Neural cell (in vitro differentiated cells): ENCODE results near the gene SLC27A2. TPM values are rescaled to one million over a fixed set of nuclear protein-coding genes. Genes with fewer than 3 reads are reported as not detected.

Experiments used
- H2AFZ ChIP-seq: fragments of 200-600, 300-800 bp; sonication (generic), shearing (Covaris generic); 2 replicates; pipeline ENCODE4 v1.6.0; 2014; ENCODE audit warnings: low read depth, mild to moderate bottlenecking, antibody characterized with exemption, low read length, moderate library complexity
- H3F3A ChIP-seq: fragments of 200-600 bp; shearing (Covaris generic); 2 replicates; pipeline ENCODE4 v1.6.1; 2016; ENCODE audit warnings: mild to moderate bottlenecking, moderate library complexity, mixed read lengths, antibody characterized with exemption, low read length; ENCODE audit not compliant: insufficient read depth, poor library complexity, severe bottlenecking
- H3K27ac ChIP-seq: fragments of 200-600, 300-800 bp; sonication (generic), shearing (Covaris generic); 2 replicates; pipeline ENCODE4 v1.5.1; 2014; ENCODE audit warnings: mild to moderate bottlenecking, low read length, moderate library complexity
- H3K27me3 ChIP-seq: fragments of 300-800, 200-600 bp; sonication (generic), shearing (Covaris generic); 2 replicates; pipeline ENCODE4 v1.6.0; 2014; ENCODE audit warnings: mild to moderate bottlenecking, low read depth, low read length, moderate library complexity; ENCODE audit not compliant: insufficient read depth
- H3K36me3 ChIP-seq: fragments of 300-800, 200-600 bp; sonication (generic), shearing (Covaris generic); 2 replicates; pipeline ENCODE4 v1.5.1; 2014; ENCODE audit warnings: mild to moderate bottlenecking, antibody characterized with exemption, low read length, moderate library complexity; ENCODE audit not compliant: insufficient read depth
- H3K4me2 ChIP-seq: fragments of 300-800, 200-600 bp; sonication (generic), shearing (Covaris generic); 2 replicates; pipeline ENCODE4 v1.6.0; 2014; ENCODE audit warnings: mild to moderate bottlenecking, low read length
- H3K4me3 ChIP-seq: fragments of 300-800, 200-600 bp; sonication (generic), shearing (Covaris generic); 2 replicates; pipeline ENCODE4 v1.5.1; 2014; ENCODE audit warnings: mild to moderate bottlenecking, low read length, moderate library complexity
- H3K79me2 ChIP-seq: fragments of 200-600 bp; shearing (Covaris generic); replicated peaks from 2 replicates; pipeline ENCODE4 v1.6.0; 2014; ENCODE audit warnings: mild to moderate bottlenecking, low read length, moderate library complexity; ENCODE audit not compliant: insufficient read depth
- H3K9ac ChIP-seq: fragments of 300-800, 200-600 bp; sonication (generic), shearing (Covaris generic); 2 replicates; pipeline ENCODE4 v1.6.1; 2016; ENCODE audit warnings: mild to moderate bottlenecking, low read length, mixed read lengths
- H3K9me2 ChIP-seq: fragments of 200-600 bp; shearing (Covaris generic); 2 replicates; pipeline ENCODE4 v1.6.1; 2016; ENCODE audit warnings: mild to moderate bottlenecking, low read length, mixed read lengths; ENCODE audit not compliant: insufficient read depth
- H3K9me3 ChIP-seq: fragments of 200-600, 300-800 bp; sonication (generic), shearing (Covaris generic); 2 replicates; pipeline ENCODE4 v1.6.1; 2016; ENCODE audit warnings: mild to moderate bottlenecking, mixed run types, low read length, moderate library complexity, mixed read lengths
- H4K20me1 ChIP-seq: fragments of 200-600 bp; shearing (Covaris generic); 2 replicates; pipeline ENCODE4 v1.6.1; 2016; ENCODE audit warnings: mild to moderate bottlenecking, mixed run types; ENCODE audit not compliant: insufficient read depth
- CTCF ChIP-seq: fragments of 450-650 bp; IDR thresholded peaks from 2 replicates; pipeline ENCODE4 v1.5.1; 2014; ENCODE audit warnings: antibody characterized with exemption, mild to moderate bottlenecking, moderate library complexity; ENCODE audit not compliant: poor library complexity, severe bottlenecking
- EP300 ChIP-seq: fragments of 450-650 bp; conservative IDR thresholded peaks from 2 replicates; pipeline ENCODE4 v1.6.1; 2014; ENCODE audit warnings: antibody characterized with exemption, mild to moderate bottlenecking, moderate library complexity; ENCODE audit not compliant: poor library complexity, severe bottlenecking
- EZH2 ChIP-seq: fragments of 200-600, 300-800 bp; shearing (Covaris generic), sonication (generic); IDR thresholded peaks from 2 replicates; pipeline ENCODE4 v1.6.1; 2014; ENCODE audit warnings: antibody characterized with exemption, low read length, borderline replicate concordance, mild to moderate bottlenecking; ENCODE audit not compliant: insufficient read depth, poor library complexity, severe bottlenecking
- MXI1 ChIP-seq: fragments of 450-650 bp; conservative IDR thresholded peaks from 2 replicates; pipeline ENCODE4 v1.6.1; 2014; ENCODE audit warnings: antibody characterized with exemption, mild to moderate bottlenecking; ENCODE audit not compliant: poor library complexity, severe bottlenecking
- POLR2AphosphoS5 ChIP-seq: IDR thresholded peaks from 2 replicates; pipeline ENCODE4 v1.6.1; 2012
- RAD21 ChIP-seq: fragments of 450-650 bp; conservative IDR thresholded peaks from 2 replicates; pipeline ENCODE4 v1.6.1; 2014; ENCODE audit warnings: antibody characterized with exemption, mild to moderate bottlenecking, moderate library complexity
- REST ChIP-seq: IDR thresholded peaks from 2 replicates; pipeline ENCODE4 v1.6.1; 2012; ENCODE audit warnings: borderline replicate concordance
- SMC3 ChIP-seq: fragments of 450-650 bp; conservative IDR thresholded peaks from 2 replicates; pipeline ENCODE4 v1.6.1; 2014; ENCODE audit warnings: antibody characterized with exemption, mild to moderate bottlenecking, moderate library complexity; ENCODE audit not compliant: poor library complexity
- TAF1 ChIP-seq: IDR thresholded peaks from 2 replicates; pipeline ENCODE4 v1.6.1; 2012; ENCODE audit warnings: low read depth
- polyA plus RNA-seq: library from polyadenylated mRNA; depleted of rRNA; stranded (reverse); fragments of >200 nt; gene quantifications from 2 replicates; pipeline ENCODE4 v1.2.3, GENCODE V29; 2014

The SLC27A2 gene
- polyA plus RNA-seq, 1 donor from 2014 or later = 3.5 TPM

GRCh38 chr15:50176869-50177268 is 5.1 kb upstream of the SLC27A2 start:
- no peak overlapping the region for H3K27ac ChIP-seq
- H3F3A ChIP-seq = no peaks in the 10 kb centered on the region
- no peaks in the 10 kb centered on the region for H4K20me1 ChIP-seq
- H3K79me2 ChIP-seq = no peaks in the 10 kb centered on the region
- no peak overlapping the region for H3K4me2 ChIP-seq
- H2AFZ ChIP-seq = no peak overlapping the region
- no peaks in the 10 kb centered on the region for H3K36me3 ChIP-seq
- H3K9me3 ChIP-seq = peaks cover 3% of the 10 kb centered on the region
- H3K9ac ChIP-seq = no peak overlapping the region
- no peak overlapping the region for H3K4me3 ChIP-seq
- no peaks in the 10 kb centered on the region for H3K9me2 ChIP-seq
- peaks cover 21% of the 10 kb centered on the region for H3K27me3 ChIP-seq
- no peak for TF ChIP-seq MXI1

GRCh38 chr15:50180091-50180490 is 1.9 kb upstream of the SLC27A2 start:
- Histone ChIP-seq H3K9me2 (no peaks in the 10 kb centered on the region), H3K36me3 (no peaks in the 10 kb centered on the region), H3K9ac (no peak overlapping the region), H4K20me1 (no peaks in the 10 kb centered on the region), H3K27me3 (peaks cover 45% of the 10 kb centered on the region), H3K4me2 (no peak overlapping the region), H3K27ac (no peak overlapping the region), H3K4me3 (no peak overlapping the region), H3K79me2 (no peaks in the 10 kb centered on the region), H2AFZ (no peak overlapping the region), H3K9me3 (peaks cover 2% of the 10 kb centered on the region), H3F3A (no peaks in the 10 kb centered on the region)
- no peak for TF ChIP-seq EZH2

- H2AFZ ChIP-seq = no peak overlapping the region
These were observed 1.4 kb upstream of the SLC27A2 start for GRCh38 chr15:50180582-50180981.

More at GRCh38 chr15:50180582-50180981, 1.4 kb upstream of the SLC27A2 start:
- H3F3A ChIP-seq = no peaks in the 10 kb centered on the region
- no peak overlapping the region for H3K4me3 ChIP-seq
- no peaks in the 10 kb centered on the region for H4K20me1 ChIP-seq
- peaks cover 45% of the 10 kb centered on the region for H3K27me3 ChIP-seq
- H3K27ac ChIP-seq = no peak overlapping the region
- no peak overlapping the region for H3K4me2 ChIP-seq
- no peaks in the 10 kb centered on the region for H3K9me3 ChIP-seq
- no peaks in the 10 kb centered on the region for H3K79me2 ChIP-seq
- H3K36me3 ChIP-seq = no peaks in the 10 kb centered on the region
- H3K9ac ChIP-seq = no peak overlapping the region
- no peaks in the 10 kb centered on the region for H3K9me2 ChIP-seq
- TF ChIP-seq RAD21 (no peak), REST (no peak), TAF1 (no peak), EP300 (no peak), POLR2AphosphoS5 (no peak), CTCF (no peak), MXI1 (no peak), EZH2 (no peak), SMC3 (no peak)
